IPS-18c (cell line): ENCODE data around the gene POLL.
A peak's percentile ranks its signal among the peaks of the same experiment; 100 is the strongest.

ENCODE experiments used
- H3K4me3 ChIP-seq: 2 replicates; pipeline ENCODE4 v1.7.0; 2013; ENCODE audit warnings: low read depth, mild to moderate bottlenecking, low read length, moderate library complexity; ENCODE audit not compliant: insufficient read depth
- H3K9me3 ChIP-seq: one replicate; pipeline ENCODE4 v1.6.1; 2013; ENCODE audit warnings: mild to moderate bottlenecking, low read length, moderate library complexity; ENCODE audit not compliant: control insufficient read depth, insufficient read depth

Gene POLL

GRCh38 chr10:101579516-101579870, 8.6 kb downstream of the POLL start:
- no peak overlapping the region for H3K4me3 ChIP-seq
- H3K9me3 ChIP-seq, result peaks cover 3% of the 10 kb centered on the region

- Histone ChIP-seq H3K4me3 (no peak overlapping the region), H3K9me3 (peaks cover 3% of the 10 kb centered on the region)
Measured at GRCh38 chr10:101578803-101579515, 9.1 kb downstream of the POLL start.

- H3K4me3 ChIP-seq, result no peak overlapping the region; the same call in 1 of the 2 replicates
- peaks cover 3% of the 10 kb centered on the region for H3K9me3 ChIP-seq
Measured at GRCh38 chr10:101578192-101578591, 9.9 kb downstream of the POLL start.

- peaks cover 3% of the 10 kb centered on the region for H3K9me3 ChIP-seq
Measured at GRCh38 chr10:101577121-101577871, 10.8 kb downstream of the POLL start.

GRCh38 chr10:101576211-101576863, 11.7 kb downstream of the POLL start:
- H3K9me3 ChIP-seq, result peaks cover 3% of the 10 kb centered on the region
- H3K4me3 ChIP-seq, result no peak overlapping the region

More at GRCh38 chr10:101577121-101577871, 10.8 kb downstream of the POLL start:
- no peak overlapping the region for H3K4me3 ChIP-seq

GRCh38 chr10:101575580-101576210, 12.4 kb downstream of the POLL start:
- Histone ChIP-seq H3K9me3 (peaks cover 3% of the 10 kb centered on the region), H3K4me3 (no peak overlapping the region)

GRCh38 chr10:101575091-101575490, 13.0 kb downstream of the POLL start:
- no peak overlapping the region for H3K4me3 ChIP-seq
- H3K9me3 ChIP-seq, result peaks cover 3% of the 10 kb centered on the region

- no peak overlapping the region for H3K4me3 ChIP-seq
- peaks cover 3% of the 10 kb centered on the region for H3K9me3 ChIP-seq
Measured at GRCh38 chr10:101573885-101574753, 13.9 kb downstream of the POLL start.

- H3K9me3 ChIP-seq, result peaks cover 3% of the 10 kb centered on the region
- H3K4me3 ChIP-seq, result no peak overlapping the region
Measured at GRCh38 chr10:101572785-101573184, 15.3 kb downstream of the POLL start.

GRCh38 chr10:101572126-101572525, 15.9 kb downstream of the POLL start:
- Histone ChIP-seq H3K9me3 (peaks cover under 1% of the 10 kb centered on the region), H3K4me3 (no peak overlapping the region)

- no peaks in the 10 kb centered on the region for H3K9me3 ChIP-seq
- H3K4me3 ChIP-seq, result no peak overlapping the region
Measured at GRCh38 chr10:101571271-101571925, 16.7 kb downstream of the POLL start.

GRCh38 chr10:101570428-101571270, 17.4 kb downstream of the POLL start:
- H3K4me3 ChIP-seq, result peak overlapping the region; percentile 58
- H3K9me3 ChIP-seq, result no peaks in the 10 kb centered on the region

- H3K4me3 ChIP-seq, result peak overlapping the region; percentile 58
- no peaks in the 10 kb centered on the region for H3K9me3 ChIP-seq
Measured at GRCh38 chr10:101569622-101570427, 18.2 kb downstream of the POLL start.

- Histone ChIP-seq H3K9me3 (no peaks in the 10 kb centered on the region), H3K4me3 (peak overlapping the region; percentile 58; the same call in 1 of the 2 replicates)
Measured at GRCh38 chr10:101569323-101569621, 18.8 kb downstream of the POLL start.
